Measurements from ENCODE around the gene DMPK. TPM values are rescaled to one million over a fixed set of nuclear protein-coding genes. Genes with fewer than 3 reads are reported as not detected.

Gene DMPK
- total and polyA plus RNA-seq, 9 of the 15 experiments (the other 6 are each of a cell fraction or from before 2014, with no cell fraction given): 0.24 to 31.3 (median 7.3) TPM

DNA sequence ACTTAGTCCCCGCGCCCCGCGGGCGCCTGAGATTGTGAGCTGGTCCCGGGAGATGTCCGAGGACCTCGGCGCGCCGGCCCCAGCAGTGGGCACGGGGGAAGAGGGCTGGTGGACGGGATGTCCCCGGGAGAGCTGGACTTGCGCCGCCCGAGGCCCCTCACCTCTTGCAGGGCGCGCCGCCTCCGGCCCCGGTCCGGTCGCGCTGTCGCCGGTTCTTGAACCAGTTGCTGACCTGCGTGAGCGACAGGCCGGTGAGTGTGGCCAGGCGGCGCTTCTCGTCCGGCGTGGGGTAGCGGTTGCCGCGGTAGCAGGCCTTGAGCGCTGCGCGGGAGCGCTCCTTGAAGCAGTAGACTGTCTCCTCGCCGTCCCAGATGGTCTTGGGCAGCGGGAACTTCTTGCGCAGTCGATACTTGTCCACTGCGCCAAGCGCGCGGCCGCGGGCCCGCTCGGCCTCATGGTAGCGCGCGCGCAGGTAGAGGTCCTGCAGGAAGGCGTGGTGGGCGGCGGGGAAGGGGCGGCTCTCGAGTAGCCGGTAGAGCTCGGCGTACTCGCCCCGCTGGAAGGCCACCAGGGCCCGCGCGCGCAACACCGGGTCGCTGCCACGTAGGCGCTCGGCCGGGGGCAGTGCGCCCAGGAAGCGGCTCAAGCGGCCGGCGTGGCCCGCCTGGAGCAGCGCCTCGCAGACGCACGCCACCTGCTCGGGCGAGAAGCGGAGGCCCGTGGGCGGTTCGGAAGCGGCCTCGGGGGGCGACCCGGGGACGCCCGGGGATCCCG is 14.2 kb downstream of the DMPK start (continued):
- TF ChIP-seq, protein P1, sequence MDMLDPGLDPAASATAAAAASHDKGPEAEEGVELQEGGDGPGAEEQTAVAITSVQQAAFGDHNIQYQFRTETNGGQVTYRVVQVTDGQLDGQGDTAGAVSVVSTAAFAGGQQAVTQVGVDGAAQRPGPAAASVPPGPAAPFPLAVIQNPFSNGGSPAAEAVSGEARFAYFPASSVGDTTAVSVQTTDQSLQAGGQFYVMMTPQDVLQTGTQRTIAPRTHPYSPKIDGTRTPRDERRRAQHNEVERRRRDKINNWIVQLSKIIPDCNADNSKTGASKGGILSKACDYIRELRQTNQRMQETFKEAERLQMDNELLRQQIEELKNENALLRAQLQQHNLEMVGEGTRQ (CRISPR knock-in tag; IDR thresholded peaks at IDR 0.05): no peak
- TF ChIP-seq HDAC1 (IDR thresholded peaks at IDR 0.05): peak in 1 of 2 experiments; percentile 47; a peak in 1 of 4 replicates
- 0 out of 2 replicates have a peak, but pooled peaks have one; percentile 56 for TF ChIP-seq HNRNPL (IDR thresholded peaks at IDR 0.05; ENCODE audit: low read depth, low read length)
- TF ChIP-seq MBD1 (CRISPR knock-in tag; IDR thresholded peaks at IDR 0.05): no peak
- TF ChIP-seq SREBF2 (CRISPR knock-in tag; IDR thresholded peaks at IDR 0.05): no peak
- TF ChIP-seq CREB3 (tag; conservative IDR thresholded peaks at IDR 0.05; ENCODE audit: low read depth): no peak
- TF ChIP-seq MGA (IDR thresholded peaks at IDR 0.05): peak; percentile 14; the same call in 1 of the 2 replicates
- TF ChIP-seq, protein P2, sequence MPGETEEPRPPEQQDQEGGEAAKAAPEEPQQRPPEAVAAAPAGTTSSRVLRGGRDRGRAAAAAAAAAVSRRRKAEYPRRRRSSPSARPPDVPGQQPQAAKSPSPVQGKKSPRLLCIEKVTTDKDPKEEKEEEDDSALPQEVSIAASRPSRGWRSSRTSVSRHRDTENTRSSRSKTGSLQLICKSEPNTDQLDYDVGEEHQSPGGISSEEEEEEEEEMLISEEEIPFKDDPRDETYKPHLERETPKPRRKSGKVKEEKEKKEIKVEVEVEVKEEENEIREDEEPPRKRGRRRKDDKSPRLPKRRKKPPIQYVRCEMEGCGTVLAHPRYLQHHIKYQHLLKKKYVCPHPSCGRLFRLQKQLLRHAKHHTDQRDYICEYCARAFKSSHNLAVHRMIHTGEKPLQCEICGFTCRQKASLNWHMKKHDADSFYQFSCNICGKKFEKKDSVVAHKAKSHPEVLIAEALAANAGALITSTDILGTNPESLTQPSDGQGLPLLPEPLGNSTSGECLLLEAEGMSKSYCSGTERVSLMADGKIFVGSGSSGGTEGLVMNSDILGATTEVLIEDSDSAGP (CRISPR knock-in tag; IDR thresholded peaks at IDR 0.05): no peak

Measured in K562 (cell line).